Epithelial cell of esophagus (primary cell): Measurements from ENCODE around the gene NHERF2.

Source experiments
- DNase-seq: peaks from one replicate; pipeline ENCODE4 v3.0.0; 2010; ENCODE audit warnings: low read depth
- H3K4me3 ChIP-seq: 2 replicates; pipeline ENCODE4 v1.5.1; 2011; ENCODE audit warnings: mild to moderate bottlenecking, low read length, control low read depth
- CTCF ChIP-seq: IDR thresholded peaks from 2 replicates; pipeline ENCODE4 v1.5.1; 2011; ENCODE audit warnings: low read depth, mild to moderate bottlenecking, low read length, control low read depth, inconsistent platforms; ENCODE audit not compliant: insufficient read depth; ENCODE audit errors: missing control alignments

NHERF2 gene

GRCh38 chr16:1991588-1991947, 35.1 kb upstream of the NHERF2 start:
- DNase-seq = no peak
- no peak overlapping the region for H3K4me3 ChIP-seq
- TF ChIP-seq CTCF = no peak

GRCh38 chr16:1991948-1992703, 34.6 kb upstream of the NHERF2 start:
- no peak for TF ChIP-seq CTCF
- DNase-seq = peak; percentile 93
- H3K4me3 ChIP-seq = peak overlapping the region; percentile 11

GRCh38 chr16:1992704-1993317, 33.9 kb upstream of the NHERF2 start:
- H3K4me3 ChIP-seq = no peak overlapping the region
- no peak for TF ChIP-seq CTCF
- DNase-seq = no peak

GRCh38 chr16:1993731-1994131, 33.0 kb upstream of the NHERF2 start:
- peak; percentile 92 for DNase-seq
- no peak overlapping the region for H3K4me3 ChIP-seq

GRCh38 chr16:1997494-1998359, 29.0 kb upstream of the NHERF2 start:
- no peak for TF ChIP-seq CTCF
- DNase-seq = no peak
- no peak overlapping the region for H3K4me3 ChIP-seq

More at GRCh38 chr16:1993731-1994131, 33.0 kb upstream of the NHERF2 start:
- no peak for TF ChIP-seq CTCF

- DNase-seq = no peak
- no peak for TF ChIP-seq CTCF
- H3K4me3 ChIP-seq = no peak overlapping the region
Observed at GRCh38 chr16:1998360-1998835, 28.3 kb upstream of the NHERF2 start.
